IMR-90 (cell line): Measurements from ENCODE around the gene MRPL45.

Experiments
- POLR2A ChIP-seq: IDR thresholded peaks from 2 replicates; pipeline ENCODE4 v1.6.1; 2012; ENCODE audit warnings: mild to moderate bottlenecking, low read depth, low read length
- RAD21 ChIP-seq: IDR thresholded peaks from 2 replicates; pipeline ENCODE4 v1.6.1; 2012; ENCODE audit warnings: low read length, improper control_type of control experiment
- USF2 ChIP-seq: fragments of 150-350 bp; IDR thresholded peaks from 2 replicates; pipeline ENCODE4 v1.6.1; 2017; ENCODE audit warnings: mild to moderate bottlenecking, antibody characterized with exemption, low read length, low read depth
- TF ChIP-seq, protein P1 (sequence below): conservative IDR thresholded peaks from 2 replicates; pipeline ENCODE4 v1.5.1; 2012; ENCODE audit warnings: mild to moderate bottlenecking, low read depth, low read length, improper control_type of control experiment

GRCh38 chr17:38345743-38346142, 48.8 kb downstream of the MRPL45 start:
- TF ChIP-seq, protein P1, sequence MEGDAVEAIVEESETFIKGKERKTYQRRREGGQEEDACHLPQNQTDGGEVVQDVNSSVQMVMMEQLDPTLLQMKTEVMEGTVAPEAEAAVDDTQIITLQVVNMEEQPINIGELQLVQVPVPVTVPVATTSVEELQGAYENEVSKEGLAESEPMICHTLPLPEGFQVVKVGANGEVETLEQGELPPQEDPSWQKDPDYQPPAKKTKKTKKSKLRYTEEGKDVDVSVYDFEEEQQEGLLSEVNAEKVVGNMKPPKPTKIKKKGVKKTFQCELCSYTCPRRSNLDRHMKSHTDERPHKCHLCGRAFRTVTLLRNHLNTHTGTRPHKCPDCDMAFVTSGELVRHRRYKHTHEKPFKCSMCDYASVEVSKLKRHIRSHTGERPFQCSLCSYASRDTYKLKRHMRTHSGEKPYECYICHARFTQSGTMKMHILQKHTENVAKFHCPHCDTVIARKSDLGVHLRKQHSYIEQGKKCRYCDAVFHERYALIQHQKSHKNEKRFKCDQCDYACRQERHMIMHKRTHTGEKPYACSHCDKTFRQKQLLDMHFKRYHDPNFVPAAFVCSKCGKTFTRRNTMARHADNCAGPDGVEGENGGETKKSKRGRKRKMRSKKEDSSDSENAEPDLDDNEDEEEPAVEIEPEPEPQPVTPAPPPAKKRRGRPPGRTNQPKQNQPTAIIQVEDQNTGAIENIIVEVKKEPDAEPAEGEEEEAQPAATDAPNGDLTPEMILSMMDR: no peak
- TF ChIP-seq RAD21: no peak
- TF ChIP-seq POLR2A: no peak
- no peak for TF ChIP-seq USF2
